Lower leg skin (tissue), 3 donors: ENCODE results near the gene COX15.

ENCODE experiments used
- POLR2A ChIP-seq, 2 donors: fragments of 450-650 bp; IDR thresholded peaks; one replicate each; pipeline ENCODE4 v1.6.1; 2016 to 2017; ENCODE audit warnings: antibody characterized with exemption in 2 of 2, mild to moderate bottlenecking in 1 of 2, moderate library complexity in 1 of 2
- TF ChIP-seq, protein P1 (sequence below), 3 donors: fragments of 450-650 bp; IDR thresholded peaks; one replicate each; pipeline ENCODE4 v1.5.1; 2016; ENCODE audit warnings: antibody characterized with exemption in 3 of 3, mild to moderate bottlenecking in 3 of 3, moderate library complexity in 2 of 3

GRCh38 chr10:99767901-99768300 is 36.0 kb upstream of the COX15 start:
- TF ChIP-seq, protein P1, sequence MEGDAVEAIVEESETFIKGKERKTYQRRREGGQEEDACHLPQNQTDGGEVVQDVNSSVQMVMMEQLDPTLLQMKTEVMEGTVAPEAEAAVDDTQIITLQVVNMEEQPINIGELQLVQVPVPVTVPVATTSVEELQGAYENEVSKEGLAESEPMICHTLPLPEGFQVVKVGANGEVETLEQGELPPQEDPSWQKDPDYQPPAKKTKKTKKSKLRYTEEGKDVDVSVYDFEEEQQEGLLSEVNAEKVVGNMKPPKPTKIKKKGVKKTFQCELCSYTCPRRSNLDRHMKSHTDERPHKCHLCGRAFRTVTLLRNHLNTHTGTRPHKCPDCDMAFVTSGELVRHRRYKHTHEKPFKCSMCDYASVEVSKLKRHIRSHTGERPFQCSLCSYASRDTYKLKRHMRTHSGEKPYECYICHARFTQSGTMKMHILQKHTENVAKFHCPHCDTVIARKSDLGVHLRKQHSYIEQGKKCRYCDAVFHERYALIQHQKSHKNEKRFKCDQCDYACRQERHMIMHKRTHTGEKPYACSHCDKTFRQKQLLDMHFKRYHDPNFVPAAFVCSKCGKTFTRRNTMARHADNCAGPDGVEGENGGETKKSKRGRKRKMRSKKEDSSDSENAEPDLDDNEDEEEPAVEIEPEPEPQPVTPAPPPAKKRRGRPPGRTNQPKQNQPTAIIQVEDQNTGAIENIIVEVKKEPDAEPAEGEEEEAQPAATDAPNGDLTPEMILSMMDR (IDR thresholded peaks at IDR 0.05), result no peak
- TF ChIP-seq POLR2A (IDR thresholded peaks at IDR 0.05), result no peak
